OCI-LY3 (cell line): ENCODE data around the gene CERS3.

Experiments
- H2AFZ ChIP-seq: fragments of 200-600, 300-600 bp; shearing (Covaris generic); 2 replicates; pipeline ENCODE4 v1.6.0; 2014; ENCODE audit warnings: antibody characterized with exemption, low read depth, low read length
- H3K27ac ChIP-seq: fragments of 200-600, 300-600 bp; sonication (generic); 2 replicates; pipeline ENCODE4 v1.5.1; 2014; ENCODE audit warnings: mild to moderate bottlenecking, low read length, moderate library complexity, mixed read lengths
- H3K27me3 ChIP-seq: fragments of 200-600, 300-600 bp; sonication (generic); 2 replicates; pipeline ENCODE4 v1.6.1; 2014; ENCODE audit warnings: low read depth, low read length, mixed read lengths
- H3K36me3 ChIP-seq: fragments of 200-600, 300-600 bp; sonication (generic); replicated peaks from 2 replicates; pipeline ENCODE3; 2014; ENCODE audit warnings: low read depth, low read length, mixed read lengths
- H3K4me1 ChIP-seq: fragments of 300-600, 200-600 bp; sonication (generic); 2 replicates; pipeline ENCODE4 v1.6.1; 2014; ENCODE audit warnings: low read length, mixed read lengths
- H3K4me2 ChIP-seq: fragments of 200-600, 300-600 bp; sonication (generic); 2 replicates; pipeline ENCODE4 v1.6.1; 2014; ENCODE audit warnings: low read length, mixed read lengths
- H3K4me3 ChIP-seq: fragments of 300-600, 200-600 bp; sonication (generic); 2 replicates; pipeline ENCODE4 v1.5.1; 2014; ENCODE audit warnings: antibody characterized with exemption, mild to moderate bottlenecking, low read length, moderate library complexity
- H3K79me2 ChIP-seq: fragments of 300-600, 200-600 bp; shearing (Covaris generic); 2 replicates; pipeline ENCODE4 v1.6.1; 2014; ENCODE audit warnings: mild to moderate bottlenecking, low read length, mixed read lengths
- H3K9ac ChIP-seq: fragments of 300-600, 200-600 bp; shearing (Covaris generic); 2 replicates; pipeline ENCODE4 v1.6.0; 2014; ENCODE audit warnings: mild to moderate bottlenecking, low read length, moderate library complexity
- H3K9me3 ChIP-seq: fragments of 200-600, 300-600 bp; shearing (Covaris generic); 2 replicates; pipeline ENCODE4 v1.6.1; 2014; ENCODE audit warnings: low read length, mixed read lengths; ENCODE audit not compliant: insufficient read depth
- H4K20me1 ChIP-seq: fragments of 200-600, 300-600 bp; sonication (generic); 2 replicates; pipeline ENCODE4 v1.6.1; 2016; ENCODE audit warnings: low read length, mixed read lengths; ENCODE audit not compliant: insufficient read depth
- EZH2phosphoT487 ChIP-seq: fragments of 200-600 bp; shearing (Covaris generic); IDR thresholded peaks from 2 replicates; pipeline ENCODE4 v1.6.1; 2018; ENCODE audit warnings: antibody characterized with exemption, mixed run types, low read depth
- TF ChIP-seq, protein P1 (sequence below): fragments of 200-600, 300-600 bp; sonication (generic); IDR thresholded peaks from 2 replicates; pipeline ENCODE4 v1.5.1; 2014; ENCODE audit warnings: antibody characterized with exemption, low read length, low read depth

Gene CERS3

DNA sequence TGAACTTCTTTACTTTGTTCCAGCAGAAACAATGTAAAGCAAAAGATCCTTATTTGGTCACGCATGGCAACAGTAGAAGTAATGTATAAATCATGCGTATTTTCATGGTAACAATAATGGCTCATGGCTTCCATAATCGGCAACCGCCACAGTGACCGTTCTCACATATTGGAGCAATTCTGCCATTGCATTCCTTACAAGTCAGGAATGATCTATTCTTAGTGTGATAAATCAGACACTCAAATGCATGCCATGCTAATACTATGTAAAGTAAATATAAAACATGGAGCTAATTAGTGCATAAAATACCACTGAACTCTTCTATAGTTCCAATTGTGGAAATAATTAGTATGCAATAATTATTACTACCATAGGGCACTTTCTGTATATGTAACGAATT is 13.5 kb upstream of the CERS3 start:
- no peaks in the 10 kb centered on the region for H3K27me3 ChIP-seq
- H3K9ac ChIP-seq, result no peak overlapping the region

DNA sequence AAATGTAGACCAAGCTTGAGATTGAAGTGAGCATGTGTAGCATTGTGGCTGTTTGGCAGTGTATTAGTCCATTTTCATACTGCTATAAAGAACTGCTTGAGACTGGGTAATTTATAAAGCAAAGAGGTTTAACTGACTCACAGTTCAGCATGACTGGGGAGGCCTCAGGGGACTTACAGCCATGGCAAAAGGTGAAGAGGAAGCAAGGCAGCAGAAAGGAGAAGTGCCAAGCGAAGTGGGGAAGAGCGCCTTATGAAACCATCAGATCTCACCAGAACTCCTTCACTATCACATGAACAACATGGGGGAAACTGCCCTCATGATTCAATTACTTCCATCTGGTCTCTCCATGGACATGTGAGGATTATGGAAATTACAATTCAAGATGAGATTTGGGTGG is 8.6 kb upstream of the CERS3 start:
- H2AFZ ChIP-seq, result no peak overlapping the region; the same call in 1 of the 2 replicates
- no peaks in the 10 kb centered on the region for H3K9me3 ChIP-seq
- TF ChIP-seq EZH2phosphoT487, result no peak
- TF ChIP-seq, protein P1, sequence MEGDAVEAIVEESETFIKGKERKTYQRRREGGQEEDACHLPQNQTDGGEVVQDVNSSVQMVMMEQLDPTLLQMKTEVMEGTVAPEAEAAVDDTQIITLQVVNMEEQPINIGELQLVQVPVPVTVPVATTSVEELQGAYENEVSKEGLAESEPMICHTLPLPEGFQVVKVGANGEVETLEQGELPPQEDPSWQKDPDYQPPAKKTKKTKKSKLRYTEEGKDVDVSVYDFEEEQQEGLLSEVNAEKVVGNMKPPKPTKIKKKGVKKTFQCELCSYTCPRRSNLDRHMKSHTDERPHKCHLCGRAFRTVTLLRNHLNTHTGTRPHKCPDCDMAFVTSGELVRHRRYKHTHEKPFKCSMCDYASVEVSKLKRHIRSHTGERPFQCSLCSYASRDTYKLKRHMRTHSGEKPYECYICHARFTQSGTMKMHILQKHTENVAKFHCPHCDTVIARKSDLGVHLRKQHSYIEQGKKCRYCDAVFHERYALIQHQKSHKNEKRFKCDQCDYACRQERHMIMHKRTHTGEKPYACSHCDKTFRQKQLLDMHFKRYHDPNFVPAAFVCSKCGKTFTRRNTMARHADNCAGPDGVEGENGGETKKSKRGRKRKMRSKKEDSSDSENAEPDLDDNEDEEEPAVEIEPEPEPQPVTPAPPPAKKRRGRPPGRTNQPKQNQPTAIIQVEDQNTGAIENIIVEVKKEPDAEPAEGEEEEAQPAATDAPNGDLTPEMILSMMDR, result no peak
- no peaks in the 10 kb centered on the region for H4K20me1 ChIP-seq
- H3K79me2 ChIP-seq, result no peaks in the 10 kb centered on the region
- peaks cover 4% of the 10 kb centered on the region for H3K27me3 ChIP-seq
- no peaks in the 10 kb centered on the region for H3K36me3 ChIP-seq
- H3K4me2 ChIP-seq, result peak overlapping the region; percentile 49
- H3K27ac ChIP-seq, result peak overlapping the region; percentile 33; the same call in 1 of the 2 replicates
- peaks cover 14% of the 10 kb centered on the region for H3K4me1 ChIP-seq
- no peak overlapping the region for H3K4me3 ChIP-seq
- H3K9ac ChIP-seq, result no peak overlapping the region

More for the DNA sequence above, 13.5 kb upstream of the CERS3 start:
- H4K20me1 ChIP-seq, result no peaks in the 10 kb centered on the region
- no peak overlapping the region for H2AFZ ChIP-seq
- no peaks in the 10 kb centered on the region for H3K79me2 ChIP-seq
- peaks cover 7% of the 10 kb centered on the region for H3K4me1 ChIP-seq
- no peak overlapping the region for H3K27ac ChIP-seq
- no peak for TF ChIP-seq EZH2phosphoT487
- TF ChIP-seq, protein P1, result no peak
- H3K4me3 ChIP-seq, result no peak overlapping the region
- H3K9me3 ChIP-seq, result no peaks in the 10 kb centered on the region
- no peak overlapping the region for H3K4me2 ChIP-seq
- no peaks in the 10 kb centered on the region for H3K36me3 ChIP-seq

DNA sequence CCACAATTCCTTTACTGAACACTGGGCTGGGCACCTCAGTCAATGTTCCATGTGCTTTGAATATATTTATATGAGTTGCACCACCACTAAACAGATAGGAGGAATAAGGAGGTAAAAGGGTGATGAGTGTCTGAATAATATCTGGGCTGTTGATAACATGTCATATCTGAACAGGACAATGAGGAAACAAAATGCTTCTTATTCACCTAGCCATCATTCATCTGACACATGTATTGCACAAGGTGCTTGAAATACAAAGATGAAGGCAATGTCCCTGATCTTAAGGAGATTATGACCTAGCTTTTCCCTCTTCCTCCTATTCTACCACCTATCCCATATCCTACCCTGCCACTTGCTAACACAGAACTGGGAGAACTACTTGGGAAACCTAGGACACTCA is 8.0 kb upstream of the CERS3 start:
- Histone ChIP-seq H3K79me2 (no peaks in the 10 kb centered on the region), H4K20me1 (no peaks in the 10 kb centered on the region), H3K9me3 (no peaks in the 10 kb centered on the region), H3K4me2 (peak overlapping the region; percentile 49), H2AFZ (no peak overlapping the region), H3K27me3 (peaks cover 7% of the 10 kb centered on the region), H3K4me3 (no peak overlapping the region), H3K27ac (0 out of 2 replicates have a peak overlapping the region, but pooled peaks have one; percentile 22), H3K36me3 (no peaks in the 10 kb centered on the region), H3K4me1 (peaks cover 14% of the 10 kb centered on the region), H3K9ac (no peak overlapping the region)
- TF ChIP-seq, protein P1, result no peak
- TF ChIP-seq EZH2phosphoT487, result no peak

DNA sequence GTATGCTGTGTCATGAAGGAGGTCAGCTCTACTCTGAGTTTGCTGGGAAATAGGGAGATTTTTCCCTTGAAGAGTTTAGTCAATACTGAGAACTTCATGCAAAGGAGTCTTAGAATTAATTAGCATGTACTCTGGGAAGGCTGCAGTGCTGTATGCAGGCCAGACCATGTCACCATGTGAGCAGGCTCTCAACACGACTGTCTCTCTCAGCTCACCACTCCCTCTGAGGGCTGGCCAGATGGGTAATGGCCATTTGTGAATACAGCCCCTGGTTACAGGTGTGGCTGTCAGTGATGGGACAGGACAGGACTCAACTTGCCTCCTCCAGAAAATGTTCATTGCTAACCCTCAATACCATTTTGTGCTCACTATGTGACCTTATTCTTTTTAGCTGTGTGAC is 5.1 kb upstream of the CERS3 start:
- Histone ChIP-seq H3K9ac (no peak overlapping the region), H3K4me1 (peaks cover 14% of the 10 kb centered on the region), H3K27me3 (peaks cover 12% of the 10 kb centered on the region), H3K4me2 (no peak overlapping the region), H2AFZ (no peak overlapping the region), H3K79me2 (no peaks in the 10 kb centered on the region), H3K36me3 (no peaks in the 10 kb centered on the region), H3K9me3 (no peaks in the 10 kb centered on the region), H4K20me1 (no peaks in the 10 kb centered on the region), H3K27ac (no peak overlapping the region), H3K4me3 (no peak overlapping the region)
- TF ChIP-seq EZH2phosphoT487, result no peak
- TF ChIP-seq, protein P1, result no peak
